SK-N-SH treated with all-trans-retinoic acid at 6 μM for 48 hours (cell line): ENCODE results near the gene COL17A1.

ENCODE experiments used
- ATAC-seq: fragments of 200-7000 bp; cut with Tn5 transposase; 3 replicates; pipeline ENCODE4 v1.9.1; 2020; ENCODE audit warnings: mild to moderate bottlenecking, moderate library complexity
- BACH2 ChIP-seq: fragments of 250-450 bp; sonication (Bioruptor Pico); IDR thresholded peaks from 2 replicates; pipeline ENCODE4 v1.9.0; 2021; ENCODE audit warnings: mild to moderate bottlenecking, borderline replicate concordance
- CSRNP3 ChIP-seq: fragments of 250-450 bp; sonication (Bioruptor Pico); IDR thresholded peaks from 2 replicates; pipeline ENCODE4 v1.5.1; 2021; ENCODE audit warnings: mild to moderate bottlenecking, moderate library complexity
- ESRRG ChIP-seq: fragments of 250-450 bp; sonication (Bioruptor Pico); IDR thresholded peaks from 2 replicates; pipeline ENCODE4 v1.6.1; 2021; ENCODE audit warnings: mild to moderate bottlenecking
- GLIS3 ChIP-seq: fragments of 250-450 bp; sonication (Bioruptor Pico); IDR thresholded peaks from 2 replicates; pipeline ENCODE4 v1.5.0; 2020; ENCODE audit warnings: mild to moderate bottlenecking, moderate library complexity
- ISL1 ChIP-seq: fragments of 250-450 bp; sonication (Bioruptor Pico); IDR thresholded peaks from 2 replicates; pipeline ENCODE4 v2.1.2; 2022; ENCODE audit warnings: mild to moderate bottlenecking, moderate library complexity
- OSR1 ChIP-seq: fragments of 250-450 bp; sonication (Bioruptor Pico); IDR thresholded peaks from 2 replicates; pipeline ENCODE4 v1.8.0; 2022; ENCODE audit warnings: moderate library complexity, mild to moderate bottlenecking, inconsistent platforms
- RARB ChIP-seq: fragments of 250-450 bp; sonication (Bioruptor Pico); IDR thresholded peaks from 2 replicates; pipeline ENCODE4 v1.8.0; 2021; ENCODE audit warnings: mild to moderate bottlenecking, moderate library complexity
- TSHZ2 ChIP-seq: fragments of 250-450 bp; sonication (Bioruptor Pico); IDR thresholded peaks from 2 replicates; pipeline ENCODE4 v1.5.0; 2020; ENCODE audit warnings: mild to moderate bottlenecking, moderate library complexity
- ZC3H10 ChIP-seq: fragments of 250-450 bp; sonication (Bioruptor Pico); IDR thresholded peaks from 2 replicates; pipeline ENCODE4 v1.5.1; 2021; ENCODE audit warnings: mild to moderate bottlenecking, moderate library complexity
- ZFP3 ChIP-seq: fragments of 250-450 bp; sonication (Bioruptor Pico); IDR thresholded peaks from 2 replicates; pipeline ENCODE4 v1.5.0; 2020; ENCODE audit warnings: mild to moderate bottlenecking, moderate library complexity
- ZFP30 ChIP-seq: fragments of 450-650 bp; formaldehyde crosslinking; IDR thresholded peaks from 2 replicates; pipeline ENCODE4 v1.5.0; 2022; ENCODE audit warnings: mild to moderate bottlenecking, moderate library complexity
- ZNF565 ChIP-seq: fragments of 450-650 bp; formaldehyde crosslinking; conservative IDR thresholded peaks from 2 replicates; pipeline ENCODE4 v1.5.0; 2020; ENCODE audit warnings: low read depth, mild to moderate bottlenecking, moderate library complexity
- TF ChIP-seq, protein P1 (sequence below): fragments of 250-450 bp; sonication (Bioruptor Pico); IDR thresholded peaks from 2 replicates; pipeline ENCODE4 v1.8.0; 2020; ENCODE audit warnings: mild to moderate bottlenecking, moderate library complexity, borderline replicate concordance
- TF ChIP-seq, protein P2 (sequence below): fragments of 250-450 bp; sonication (Bioruptor Pico); IDR thresholded peaks from 2 replicates; pipeline ENCODE4 v1.5.1; 2020; ENCODE audit warnings: low read depth, mild to moderate bottlenecking, moderate library complexity
- TF ChIP-seq, protein P3 (sequence below): fragments of 250-450 bp; sonication (Bioruptor Pico); IDR thresholded peaks from 2 replicates; pipeline ENCODE4 v1.8.0; 2021; ENCODE audit warnings: low read depth, mild to moderate bottlenecking, moderate library complexity, borderline replicate concordance

COL17A1 gene

GRCh38 chr10:104049504-104050250 lies 36.0 kb downstream of the COL17A1 start (continued):
- no peak for TF ChIP-seq CSRNP3 (CRISPR knock-in tag)
- no peak for TF ChIP-seq BACH2
- TF ChIP-seq ZC3H10 (CRISPR knock-in tag) = no peak
- no peak for TF ChIP-seq ZFP30 (CRISPR knock-in tag)
- no peak for TF ChIP-seq RARB
- TF ChIP-seq, protein P1, sequence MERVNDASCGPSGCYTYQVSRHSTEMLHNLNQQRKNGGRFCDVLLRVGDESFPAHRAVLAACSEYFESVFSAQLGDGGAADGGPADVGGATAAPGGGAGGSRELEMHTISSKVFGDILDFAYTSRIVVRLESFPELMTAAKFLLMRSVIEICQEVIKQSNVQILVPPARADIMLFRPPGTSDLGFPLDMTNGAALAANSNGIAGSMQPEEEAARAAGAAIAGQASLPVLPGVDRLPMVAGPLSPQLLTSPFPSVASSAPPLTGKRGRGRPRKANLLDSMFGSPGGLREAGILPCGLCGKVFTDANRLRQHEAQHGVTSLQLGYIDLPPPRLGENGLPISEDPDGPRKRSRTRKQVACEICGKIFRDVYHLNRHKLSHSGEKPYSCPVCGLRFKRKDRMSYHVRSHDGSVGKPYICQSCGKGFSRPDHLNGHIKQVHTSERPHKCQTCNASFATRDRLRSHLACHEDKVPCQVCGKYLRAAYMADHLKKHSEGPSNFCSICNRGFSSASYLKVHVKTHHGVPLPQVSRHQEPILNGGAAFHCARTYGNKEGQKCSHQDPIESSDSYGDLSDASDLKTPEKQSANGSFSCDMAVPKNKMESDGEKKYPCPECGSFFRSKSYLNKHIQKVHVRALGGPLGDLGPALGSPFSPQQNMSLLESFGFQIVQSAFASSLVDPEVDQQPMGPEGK (CRISPR knock-in tag) = no peak

DNA sequence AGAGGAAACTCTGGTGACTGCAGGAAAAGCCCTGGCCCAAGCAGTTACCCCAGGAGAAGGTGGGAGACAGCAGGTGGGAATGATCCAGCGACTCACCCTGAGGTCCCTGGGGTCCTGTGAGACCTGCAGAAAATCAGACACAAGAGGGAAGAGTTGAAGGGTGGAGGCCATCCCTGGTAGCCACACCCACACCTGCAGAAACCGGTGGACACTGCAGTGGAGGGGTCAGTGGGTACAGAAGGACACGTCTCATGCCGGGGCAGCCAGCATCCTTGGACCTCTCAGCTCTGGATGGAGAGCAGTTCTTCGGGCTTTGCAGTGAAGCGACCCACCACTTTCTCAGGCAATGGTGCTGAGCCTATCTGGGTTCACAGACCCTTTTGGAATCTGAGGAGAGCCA lies 39.0 kb downstream of the COL17A1 start:
- ATAC-seq = no peak

GRCh38 chr10:104045151-104046089 lies 40.3 kb downstream of the COL17A1 start:
- ATAC-seq = peak; percentile 96
- TF ChIP-seq GLIS3 (CRISPR knock-in tag) (no peak), ISL1 (no peak), ZFP3 (CRISPR knock-in tag) (no peak), TSHZ2 (CRISPR knock-in tag) (no peak), ESRRG (CRISPR knock-in tag) (no peak), ZNF565 (no peak)
- TF ChIP-seq, protein P2, sequence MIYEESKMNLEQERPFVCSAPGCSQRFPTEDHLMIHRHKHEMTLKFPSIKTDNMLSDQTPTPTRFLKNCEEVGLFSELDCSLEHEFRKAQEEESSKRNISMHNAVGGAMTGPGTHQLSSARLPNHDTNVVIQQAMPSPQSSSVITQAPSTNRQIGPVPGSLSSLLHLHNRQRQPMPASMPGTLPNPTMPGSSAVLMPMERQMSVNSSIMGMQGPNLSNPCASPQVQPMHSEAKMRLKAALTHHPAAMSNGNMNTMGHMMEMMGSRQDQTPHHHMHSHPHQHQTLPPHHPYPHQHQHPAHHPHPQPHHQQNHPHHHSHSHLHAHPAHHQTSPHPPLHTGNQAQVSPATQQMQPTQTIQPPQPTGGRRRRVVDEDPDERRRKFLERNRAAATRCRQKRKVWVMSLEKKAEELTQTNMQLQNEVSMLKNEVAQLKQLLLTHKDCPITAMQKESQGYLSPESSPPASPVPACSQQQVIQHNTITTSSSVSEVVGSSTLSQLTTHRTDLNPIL (CRISPR knock-in tag) = no peak

More for the DNA sequence above, 39.0 kb downstream of the COL17A1 start:
- TF ChIP-seq, protein P3, sequence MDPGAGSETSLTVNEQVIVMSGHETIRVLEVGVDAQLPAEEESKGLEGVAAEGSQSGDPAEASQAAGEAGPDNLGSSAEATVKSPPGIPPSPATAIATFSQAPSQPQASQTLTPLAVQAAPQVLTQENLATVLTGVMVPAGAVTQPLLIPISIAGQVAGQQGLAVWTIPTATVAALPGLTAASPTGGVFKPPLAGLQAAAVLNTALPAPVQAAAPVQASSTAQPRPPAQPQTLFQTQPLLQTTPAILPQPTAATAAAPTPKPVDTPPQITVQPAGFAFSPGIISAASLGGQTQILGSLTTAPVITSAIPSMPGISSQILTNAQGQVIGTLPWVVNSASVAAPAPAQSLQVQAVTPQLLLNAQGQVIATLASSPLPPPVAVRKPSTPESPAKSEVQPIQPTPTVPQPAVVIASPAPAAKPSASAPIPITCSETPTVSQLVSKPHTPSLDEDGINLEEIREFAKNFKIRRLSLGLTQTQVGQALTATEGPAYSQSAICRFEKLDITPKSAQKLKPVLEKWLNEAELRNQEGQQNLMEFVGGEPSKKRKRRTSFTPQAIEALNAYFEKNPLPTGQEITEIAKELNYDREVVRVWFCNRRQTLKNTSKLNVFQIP (CRISPR knock-in tag) = no peak
- TF ChIP-seq CSRNP3 (CRISPR knock-in tag) (no peak), GLIS3 (CRISPR knock-in tag) (no peak), OSR1 (CRISPR knock-in tag) (no peak)
- TF ChIP-seq, all 23 proteins: peak for 0
